ENCODE results near the gene MYL2.

- TF ChIP-seq CTCF (IDR thresholded peaks at IDR 0.05) (no peak), EZH2 (IDR thresholded peaks at IDR 0.05; ENCODE audit: borderline replicate concordance, insufficient read depth, low read depth, low read length, poor library complexity, severe bottlenecking) (no peak)
Measured at GRCh38 chr12:110935588-110935987, 15.2 kb upstream of the MYL2 start.

Measured in B cell (primary cell).